GM23338 (cell line): ENCODE data around the gene IFI6. TPM values are rescaled to one million over a fixed set of nuclear protein-coding genes. Genes with fewer than 3 reads are reported as not detected.

Experiments used
- ATAC-seq: fragments of 200-7000 bp; cut with Tn5 transposase; 3 replicates; pipeline ENCODE4 v1.9.1; 2020
- DNase-seq: peaks from one replicate; pipeline ENCODE4 v3.0.0-alpha.2; 2015; ENCODE audit warnings: low spot score
- H2AFZ ChIP-seq: fragments of 200-600 bp; sonication (generic); 2 replicates; pipeline ENCODE4 v1.8.0; 2016; ENCODE audit warnings: antibody characterized with exemption, mild to moderate bottlenecking, moderate library complexity
- H3F3A ChIP-seq: fragments of 200-600 bp; sonication (generic); replicated peaks from 2 replicates; pipeline ENCODE4 v1.8.0; 2017; ENCODE audit warnings: antibody characterized with exemption, mixed run types, low read depth
- H3K27ac ChIP-seq: fragments of 200-600 bp; sonication (generic); 2 replicates; pipeline ENCODE4 v1.6.1; 2016; ENCODE audit warnings: low read depth
- H3K27me3 ChIP-seq: fragments of 200-600 bp; sonication (generic); 2 replicates; pipeline ENCODE4 v1.8.0; 2016; ENCODE audit warnings: mild to moderate bottlenecking, mixed run types, moderate library complexity; ENCODE audit not compliant: insufficient read depth
- H3K36me3 ChIP-seq: fragments of 200-600 bp; sonication (generic); 2 replicates; pipeline ENCODE4 v1.8.0; 2016; ENCODE audit warnings: mild to moderate bottlenecking; ENCODE audit not compliant: insufficient read depth
- H3K4me1 ChIP-seq: fragments of 200-600 bp; sonication (generic); 2 replicates; pipeline ENCODE4 v1.8.0; 2016; ENCODE audit warnings: mild to moderate bottlenecking, moderate library complexity; ENCODE audit not compliant: insufficient read depth
- H3K4me2 ChIP-seq: fragments of 200-600 bp; sonication (generic); 2 replicates; pipeline ENCODE4 v1.7.1; 2017; ENCODE audit warnings: mixed run types
- H3K4me3 ChIP-seq: fragments of 200-600 bp; sonication (generic); 2 replicates; pipeline ENCODE4 v1.6.1; 2016; ENCODE audit warnings: mixed run types
- H3K79me2 ChIP-seq: fragments of 200-600 bp; sonication (generic); replicated peaks from 2 replicates; pipeline ENCODE4 v1.8.0; 2017; ENCODE audit warnings: mild to moderate bottlenecking; ENCODE audit not compliant: insufficient read depth
- H3K9me2 ChIP-seq: fragments of 200-600 bp; sonication (generic); 2 replicates; pipeline ENCODE4 v1.8.0; 2017; ENCODE audit not compliant: insufficient read depth
- H4K20me1 ChIP-seq: fragments of 200-600 bp; sonication (generic); replicated peaks from 2 replicates; pipeline ENCODE4 v1.8.0; 2017; ENCODE audit warnings: mild to moderate bottlenecking; ENCODE audit not compliant: insufficient read depth
- H3K27ac Mint-ChIP-seq: 2 replicates; pipeline ENCODE4 v1.8.0; 2020; ENCODE audit warnings: inconsistent platforms, mild to moderate bottlenecking, moderate library complexity, mixed read lengths
- H3K27me3 Mint-ChIP-seq: 3 replicates; pipeline ENCODE4 v1.8.0; 2022; ENCODE audit warnings: low read depth, mild to moderate bottlenecking, moderate library complexity, mixed read lengths, inconsistent platforms; ENCODE audit not compliant: insufficient read depth, poor library complexity
- H3K36me3 Mint-ChIP-seq: 3 replicates; pipeline ENCODE4 v1.8.0; 2021; ENCODE audit warnings: low read depth, mild to moderate bottlenecking, inconsistent platforms, moderate library complexity, mixed read lengths
- H3K4me1 Mint-ChIP-seq: 3 replicates; pipeline ENCODE4 v1.8.0; 2020; ENCODE audit warnings: mild to moderate bottlenecking, inconsistent platforms, mixed read lengths
- H3K4me3 Mint-ChIP-seq: 3 replicates; pipeline ENCODE4 v1.8.0; 2021; ENCODE audit warnings: moderate library complexity, mild to moderate bottlenecking, inconsistent platforms, mixed read lengths
- H3K9me3 Mint-ChIP-seq: 3 replicates; pipeline ENCODE4 v1.8.0; 2020; ENCODE audit warnings: moderate library complexity, mild to moderate bottlenecking, inconsistent platforms, mixed read lengths
- CREB1 ChIP-seq: fragments of 250-450 bp; sonication (Bioruptor Pico); IDR thresholded peaks from 2 replicates; pipeline ENCODE4 v1.5.0; 2020; ENCODE audit warnings: low read depth, mild to moderate bottlenecking, moderate library complexity
- EZH2 ChIP-seq: fragments of 200-600 bp; sonication (generic); IDR thresholded peaks from one replicate; pipeline ENCODE4 v1.8.0; 2017; ENCODE audit warnings: antibody characterized with exemption, mild to moderate bottlenecking, low read depth; ENCODE audit not compliant: unreplicated experiment
- EZH2phosphoT487 ChIP-seq: fragments of 200-600 bp; sonication (generic); IDR thresholded peaks from one replicate; pipeline ENCODE4 v1.8.1; 2018; ENCODE audit warnings: antibody characterized with exemption; ENCODE audit not compliant: unreplicated experiment
- JUNB ChIP-seq: IDR thresholded peaks from one replicate; pipeline ENCODE4 v1.6.1; 2016; ENCODE audit warnings: antibody characterized with exemption; ENCODE audit not compliant: unreplicated experiment
- NANOG ChIP-seq: IDR thresholded peaks from 2 replicates; pipeline ENCODE4 v1.6.1; 2016; ENCODE audit warnings: antibody characterized with exemption, borderline replicate concordance
- POLR2AphosphoS5 ChIP-seq: IDR thresholded peaks from 2 replicates; pipeline ENCODE4 v1.6.1; 2016; ENCODE audit warnings: antibody characterized with exemption, low read depth
- STAT1 ChIP-seq: IDR thresholded peaks from one replicate; pipeline ENCODE4 v1.6.1; 2016; ENCODE audit warnings: antibody characterized with exemption; ENCODE audit not compliant: unreplicated experiment
- ZNF114 ChIP-seq: fragments of 250-450 bp; sonication (Bioruptor Pico); IDR thresholded peaks from 2 replicates; pipeline ENCODE4 v1.5.0; 2020; ENCODE audit warnings: mild to moderate bottlenecking, moderate library complexity
- ZNF331 ChIP-seq: fragments of 250-450 bp; sonication (Bioruptor Pico); IDR thresholded peaks from 2 replicates; pipeline ENCODE4 v1.5.0; 2020; ENCODE audit warnings: low read depth, mild to moderate bottlenecking, moderate library complexity
- polyA plus RNA-seq: library from polyadenylated mRNA; unstranded; fragments of >200 nt; fragmentation: Nextera tagmentation; extraction: Ambion mirVana; gene quantifications from 2 replicates; pipeline ENCODE4 v1.2.1, GENCODE V29; 2016
- total RNA-seq: library from RNA; depleted of rRNA; stranded (reverse); fragments of >200 nt; shearing (Covaris generic); gene quantifications from 2 replicates; pipeline ENCODE4 v1.2.3, GENCODE V29; 2014
- TF ChIP-seq, protein P1 (sequence below): IDR thresholded peaks from one replicate; pipeline ENCODE4 v1.6.1; 2018; ENCODE audit warnings: antibody characterized with exemption; ENCODE audit not compliant: unreplicated experiment
- TF ChIP-seq, protein P2 (sequence below): fragments of 250-450 bp; sonication (Bioruptor Pico); IDR thresholded peaks from 2 replicates; pipeline ENCODE4 v1.5.0; 2020; ENCODE audit warnings: mild to moderate bottlenecking, moderate library complexity
- TF ChIP-seq, protein P3 (sequence below): IDR thresholded peaks from 2 replicates; pipeline ENCODE4 v1.6.1; 2016; ENCODE audit warnings: antibody characterized with exemption

The IFI6 gene
- total and polyA plus RNA-seq, 2 experiments from 2014 or later: 6.3 to 16.0 TPM

DNA sequence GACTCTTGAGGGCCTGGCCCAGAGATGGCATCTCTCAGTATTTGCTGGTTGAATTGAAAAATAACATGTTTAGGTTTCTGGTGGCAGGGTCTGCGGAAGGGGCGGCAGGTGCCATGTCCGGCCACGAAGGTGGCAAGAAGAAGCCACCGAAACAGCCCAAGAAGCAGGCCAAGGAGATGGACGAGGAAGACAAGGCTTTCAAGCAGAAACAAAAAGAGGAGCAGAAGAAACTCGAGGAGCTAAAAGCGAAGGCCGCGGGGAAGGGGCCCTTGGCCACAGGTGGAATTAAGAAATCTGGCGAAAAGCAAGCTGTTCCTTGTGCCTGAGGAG is 22.7 kb downstream of the IFI6 start:
- Mint-ChIP-seq H3K27ac (no peak overlapping the region), H3K36me3 (no peaks in the 10 kb centered on the region)
- peaks cover 9% of the 10 kb centered on the region; the same call in 1 of the 2 replicates for H3F3A ChIP-seq

More for the DNA sequence above, 22.7 kb downstream of the IFI6 start:
- no peak overlapping the region for H3K27ac ChIP-seq
- peaks cover 17% of the 10 kb centered on the region for H3K4me1 Mint-ChIP-seq
- no peak overlapping the region for H3K4me3 Mint-ChIP-seq
- no peaks in the 10 kb centered on the region for H4K20me1 ChIP-seq
- H3K4me3 ChIP-seq: no peak overlapping the region
- no peak for TF ChIP-seq ZNF114 (CRISPR knock-in tag)
- no peak for TF ChIP-seq ZNF331 (CRISPR knock-in tag)
- no peak for TF ChIP-seq NANOG
- TF ChIP-seq CREB1 (CRISPR knock-in tag): no peak
- TF ChIP-seq, protein P1, sequence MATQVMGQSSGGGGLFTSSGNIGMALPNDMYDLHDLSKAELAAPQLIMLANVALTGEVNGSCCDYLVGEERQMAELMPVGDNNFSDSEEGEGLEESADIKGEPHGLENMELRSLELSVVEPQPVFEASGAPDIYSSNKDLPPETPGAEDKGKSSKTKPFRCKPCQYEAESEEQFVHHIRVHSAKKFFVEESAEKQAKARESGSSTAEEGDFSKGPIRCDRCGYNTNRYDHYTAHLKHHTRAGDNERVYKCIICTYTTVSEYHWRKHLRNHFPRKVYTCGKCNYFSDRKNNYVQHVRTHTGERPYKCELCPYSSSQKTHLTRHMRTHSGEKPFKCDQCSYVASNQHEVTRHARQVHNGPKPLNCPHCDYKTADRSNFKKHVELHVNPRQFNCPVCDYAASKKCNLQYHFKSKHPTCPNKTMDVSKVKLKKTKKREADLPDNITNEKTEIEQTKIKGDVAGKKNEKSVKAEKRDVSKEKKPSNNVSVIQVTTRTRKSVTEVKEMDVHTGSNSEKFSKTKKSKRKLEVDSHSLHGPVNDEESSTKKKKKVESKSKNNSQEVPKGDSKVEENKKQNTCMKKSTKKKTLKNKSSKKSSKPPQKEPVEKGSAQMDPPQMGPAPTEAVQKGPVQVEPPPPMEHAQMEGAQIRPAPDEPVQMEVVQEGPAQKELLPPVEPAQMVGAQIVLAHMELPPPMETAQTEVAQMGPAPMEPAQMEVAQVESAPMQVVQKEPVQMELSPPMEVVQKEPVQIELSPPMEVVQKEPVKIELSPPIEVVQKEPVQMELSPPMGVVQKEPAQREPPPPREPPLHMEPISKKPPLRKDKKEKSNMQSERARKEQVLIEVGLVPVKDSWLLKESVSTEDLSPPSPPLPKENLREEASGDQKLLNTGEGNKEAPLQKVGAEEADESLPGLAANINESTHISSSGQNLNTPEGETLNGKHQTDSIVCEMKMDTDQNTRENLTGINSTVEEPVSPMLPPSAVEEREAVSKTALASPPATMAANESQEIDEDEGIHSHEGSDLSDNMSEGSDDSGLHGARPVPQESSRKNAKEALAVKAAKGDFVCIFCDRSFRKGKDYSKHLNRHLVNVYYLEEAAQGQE: no peak
- TF ChIP-seq, protein P2, sequence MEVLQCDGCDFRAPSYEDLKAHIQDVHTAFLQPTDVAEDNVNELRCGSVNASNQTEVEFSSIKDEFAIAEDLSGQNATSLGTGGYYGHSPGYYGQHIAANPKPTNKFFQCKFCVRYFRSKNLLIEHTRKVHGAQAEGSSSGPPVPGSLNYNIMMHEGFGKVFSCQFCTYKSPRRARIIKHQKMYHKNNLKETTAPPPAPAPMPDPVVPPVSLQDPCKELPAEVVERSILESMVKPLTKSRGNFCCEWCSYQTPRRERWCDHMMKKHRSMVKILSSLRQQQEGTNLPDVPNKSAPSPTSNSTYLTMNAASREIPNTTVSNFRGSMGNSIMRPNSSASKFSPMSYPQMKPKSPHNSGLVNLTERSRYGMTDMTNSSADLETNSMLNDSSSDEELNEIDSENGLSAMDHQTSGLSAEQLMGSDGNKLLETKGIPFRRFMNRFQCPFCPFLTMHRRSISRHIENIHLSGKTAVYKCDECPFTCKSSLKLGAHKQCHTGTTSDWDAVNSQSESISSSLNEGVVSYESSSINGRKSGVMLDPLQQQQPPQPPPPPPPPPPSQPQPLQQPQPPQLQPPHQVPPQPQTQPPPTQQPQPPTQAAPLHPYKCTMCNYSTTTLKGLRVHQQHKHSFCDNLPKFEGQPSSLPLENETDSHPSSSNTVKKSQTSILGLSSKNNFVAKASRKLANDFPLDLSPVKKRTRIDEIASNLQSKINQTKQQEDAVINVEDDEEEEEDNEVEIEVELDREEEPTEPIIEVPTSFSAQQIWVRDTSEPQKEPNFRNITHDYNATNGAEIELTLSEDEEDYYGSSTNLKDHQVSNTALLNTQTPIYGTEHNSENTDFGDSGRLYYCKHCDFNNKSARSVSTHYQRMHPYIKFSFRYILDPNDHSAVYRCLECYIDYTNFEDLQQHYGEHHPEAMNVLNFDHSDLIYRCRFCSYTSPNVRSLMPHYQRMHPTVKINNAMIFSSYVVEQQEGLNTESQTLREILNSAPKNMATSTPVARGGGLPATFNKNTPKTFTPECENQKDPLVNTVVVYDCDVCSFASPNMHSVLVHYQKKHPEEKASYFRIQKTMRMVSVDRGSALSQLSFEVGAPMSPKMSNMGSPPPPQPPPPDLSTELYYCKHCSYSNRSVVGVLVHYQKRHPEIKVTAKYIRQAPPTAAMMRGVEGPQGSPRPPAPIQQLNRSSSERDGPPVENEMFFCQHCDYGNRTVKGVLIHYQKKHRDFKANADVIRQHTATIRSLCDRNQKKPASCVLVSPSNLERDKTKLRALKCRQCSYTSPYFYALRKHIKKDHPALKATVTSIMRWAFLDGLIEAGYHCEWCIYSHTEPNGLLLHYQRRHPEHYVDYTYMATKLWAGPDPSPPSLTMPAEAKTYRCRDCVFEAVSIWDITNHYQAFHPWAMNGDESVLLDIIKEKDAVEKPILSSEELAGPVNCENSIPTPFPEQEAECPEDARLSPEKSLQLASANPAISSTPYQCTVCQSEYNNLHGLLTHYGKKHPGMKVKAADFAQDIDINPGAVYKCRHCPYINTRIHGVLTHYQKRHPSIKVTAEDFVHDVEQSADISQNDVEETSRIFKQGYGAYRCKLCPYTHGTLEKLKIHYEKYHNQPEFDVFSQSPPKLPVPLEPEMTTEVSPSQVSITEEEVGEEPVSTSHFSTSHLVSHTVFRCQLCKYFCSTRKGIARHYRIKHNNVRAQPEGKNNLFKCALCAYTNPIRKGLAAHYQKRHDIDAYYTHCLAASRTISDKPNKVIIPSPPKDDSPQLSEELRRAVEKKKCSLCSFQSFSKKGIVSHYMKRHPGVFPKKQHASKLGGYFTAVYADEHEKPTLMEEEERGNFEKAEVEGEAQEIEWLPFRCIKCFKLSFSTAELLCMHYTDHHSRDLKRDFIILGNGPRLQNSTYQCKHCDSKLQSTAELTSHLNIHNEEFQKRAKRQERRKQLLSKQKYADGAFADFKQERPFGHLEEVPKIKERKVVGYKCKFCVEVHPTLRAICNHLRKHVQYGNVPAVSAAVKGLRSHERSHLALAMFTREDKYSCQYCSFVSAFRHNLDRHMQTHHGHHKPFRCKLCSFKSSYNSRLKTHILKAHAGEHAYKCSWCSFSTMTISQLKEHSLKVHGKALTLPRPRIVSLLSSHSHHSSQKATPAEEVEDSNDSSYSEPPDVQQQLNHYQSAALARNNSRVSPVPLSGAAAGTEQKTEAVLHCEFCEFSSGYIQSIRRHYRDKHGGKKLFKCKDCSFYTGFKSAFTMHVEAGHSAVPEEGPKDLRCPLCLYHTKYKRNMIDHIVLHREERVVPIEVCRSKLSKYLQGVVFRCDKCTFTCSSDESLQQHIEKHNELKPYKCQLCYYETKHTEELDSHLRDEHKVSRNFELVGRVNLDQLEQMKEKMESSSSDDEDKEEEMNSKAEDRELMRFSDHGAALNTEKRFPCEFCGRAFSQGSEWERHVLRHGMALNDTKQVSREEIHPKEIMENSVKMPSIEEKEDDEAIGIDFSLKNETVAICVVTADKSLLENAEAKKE (CRISPR knock-in tag): no peak
- no peak for TF ChIP-seq POLR2AphosphoS5
- TF ChIP-seq STAT1: no peak
- TF ChIP-seq, protein P3, sequence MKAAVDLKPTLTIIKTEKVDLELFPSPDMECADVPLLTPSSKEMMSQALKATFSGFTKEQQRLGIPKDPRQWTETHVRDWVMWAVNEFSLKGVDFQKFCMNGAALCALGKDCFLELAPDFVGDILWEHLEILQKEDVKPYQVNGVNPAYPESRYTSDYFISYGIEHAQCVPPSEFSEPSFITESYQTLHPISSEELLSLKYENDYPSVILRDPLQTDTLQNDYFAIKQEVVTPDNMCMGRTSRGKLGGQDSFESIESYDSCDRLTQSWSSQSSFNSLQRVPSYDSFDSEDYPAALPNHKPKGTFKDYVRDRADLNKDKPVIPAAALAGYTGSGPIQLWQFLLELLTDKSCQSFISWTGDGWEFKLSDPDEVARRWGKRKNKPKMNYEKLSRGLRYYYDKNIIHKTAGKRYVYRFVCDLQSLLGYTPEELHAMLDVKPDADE: no peak
- TF ChIP-seq EZH2: no peak
- TF ChIP-seq EZH2phosphoT487: no peak
- TF ChIP-seq JUNB: no peak
- H3K79me2 ChIP-seq: no peaks in the 10 kb centered on the region
- H3K9me3 Mint-ChIP-seq: no peaks in the 10 kb centered on the region
- no peaks in the 10 kb centered on the region for H3K27me3 ChIP-seq
- no peaks in the 10 kb centered on the region for H3K36me3 ChIP-seq
- H3K27me3 Mint-ChIP-seq: peaks cover 5% of the 10 kb centered on the region
- no peak for DNase-seq
- H2AFZ ChIP-seq: no peak overlapping the region
- H3K9me2 ChIP-seq: no peaks in the 10 kb centered on the region; the same call in 1 of the 2 replicates
- H3K4me1 ChIP-seq: peaks cover 10% of the 10 kb centered on the region
- H3K4me2 ChIP-seq: no peak overlapping the region
- ATAC-seq: no peak
